Fibroblast of upper back skin (primary cell): ENCODE measurements around the gene C19orf33.

Source experiments
- DNase-seq: peaks from one replicate; pipeline ENCODE4 v3.0.0-alpha.2; 2013

C19orf33 gene

GRCh38 chr19:38280030-38280921 lies 23.8 kb upstream of the C19orf33 start:
- DNase-seq, result no peak

- no peak for DNase-seq
Measured at GRCh38 chr19:38281811-38282566, 22.1 kb upstream of the C19orf33 start.

- no peak for DNase-seq
Measured at GRCh38 chr19:38283271-38283670, 20.8 kb upstream of the C19orf33 start.

GRCh38 chr19:38284422-38284821 lies 19.6 kb upstream of the C19orf33 start:
- DNase-seq, result no peak

GRCh38 chr19:38285567-38285966 lies 18.5 kb upstream of the C19orf33 start:
- no peak for DNase-seq

GRCh38 chr19:38287604-38288003 lies 16.4 kb upstream of the C19orf33 start:
- DNase-seq, result no peak

- DNase-seq, result no peak
Measured at GRCh38 chr19:38288123-38288855, 15.8 kb upstream of the C19orf33 start.

GRCh38 chr19:38289955-38290354 lies 14.1 kb upstream of the C19orf33 start:
- DNase-seq, result no peak

GRCh38 chr19:38290631-38291147 lies 13.4 kb upstream of the C19orf33 start:
- DNase-seq, result peak; percentile 81

GRCh38 chr19:38291855-38292254 lies 12.2 kb upstream of the C19orf33 start:
- no peak for DNase-seq

GRCh38 chr19:38293281-38293680 lies 10.8 kb upstream of the C19orf33 start:
- no peak for DNase-seq

GRCh38 chr19:38294090-38294489 lies 10.0 kb upstream of the C19orf33 start:
- no peak for DNase-seq

- DNase-seq, result no peak
Measured at GRCh38 chr19:38298821-38299680, 5.0 kb upstream of the C19orf33 start.

GRCh38 chr19:38304352-38304865 lies 358 bp downstream of the C19orf33 start:
- DNase-seq, result no peak

- no peak for DNase-seq
Measured at GRCh38 chr19:38304866-38305429, 897 bp downstream of the C19orf33 start.

GRCh38 chr19:38306236-38306635 lies 2.2 kb downstream of the C19orf33 start:
- DNase-seq, result no peak

GRCh38 chr19:38307076-38307475 lies 3.0 kb downstream of the C19orf33 start:
- no peak for DNase-seq

GRCh38 chr19:38307597-38307996 lies 3.5 kb downstream of the C19orf33 start:
- DNase-seq, result no peak

GRCh38 chr19:38308006-38308766 lies 4.1 kb downstream of the C19orf33 start:
- no peak for DNase-seq

GRCh38 chr19:38308926-38309614 lies 5.0 kb downstream of the C19orf33 start:
- DNase-seq, result no peak
